ENCODE measurements around the gene RGR.

The RGR gene

DNA sequence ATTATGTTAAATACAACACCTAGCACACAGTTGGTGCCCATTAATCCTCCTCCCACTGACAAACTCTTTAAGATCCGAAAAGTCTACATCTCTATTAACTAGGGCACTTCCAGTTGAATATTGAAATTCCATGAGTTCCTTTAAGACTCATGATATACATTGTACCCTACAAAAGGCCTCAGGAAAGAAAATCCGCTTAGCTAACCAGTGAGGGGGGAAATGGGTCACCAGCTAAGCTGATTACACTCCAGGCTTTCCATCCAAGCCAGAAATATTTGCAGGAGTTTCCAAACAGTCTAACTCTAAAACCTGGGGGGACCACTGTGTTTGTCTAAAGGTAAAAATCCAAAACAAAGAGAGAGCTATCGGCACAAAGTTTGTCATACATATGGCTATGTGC lies 18.2 kb upstream of the RGR start:
- no peak overlapping the region for H3K4me3 ChIP-seq (ENCODE audit: control insufficient read depth, low read depth, low read length)
- DNase-seq (ENCODE audit: low read depth): no peak
- TF ChIP-seq, protein P1, sequence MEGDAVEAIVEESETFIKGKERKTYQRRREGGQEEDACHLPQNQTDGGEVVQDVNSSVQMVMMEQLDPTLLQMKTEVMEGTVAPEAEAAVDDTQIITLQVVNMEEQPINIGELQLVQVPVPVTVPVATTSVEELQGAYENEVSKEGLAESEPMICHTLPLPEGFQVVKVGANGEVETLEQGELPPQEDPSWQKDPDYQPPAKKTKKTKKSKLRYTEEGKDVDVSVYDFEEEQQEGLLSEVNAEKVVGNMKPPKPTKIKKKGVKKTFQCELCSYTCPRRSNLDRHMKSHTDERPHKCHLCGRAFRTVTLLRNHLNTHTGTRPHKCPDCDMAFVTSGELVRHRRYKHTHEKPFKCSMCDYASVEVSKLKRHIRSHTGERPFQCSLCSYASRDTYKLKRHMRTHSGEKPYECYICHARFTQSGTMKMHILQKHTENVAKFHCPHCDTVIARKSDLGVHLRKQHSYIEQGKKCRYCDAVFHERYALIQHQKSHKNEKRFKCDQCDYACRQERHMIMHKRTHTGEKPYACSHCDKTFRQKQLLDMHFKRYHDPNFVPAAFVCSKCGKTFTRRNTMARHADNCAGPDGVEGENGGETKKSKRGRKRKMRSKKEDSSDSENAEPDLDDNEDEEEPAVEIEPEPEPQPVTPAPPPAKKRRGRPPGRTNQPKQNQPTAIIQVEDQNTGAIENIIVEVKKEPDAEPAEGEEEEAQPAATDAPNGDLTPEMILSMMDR (IDR thresholded peaks at IDR 0.05; ENCODE audit: control insufficient read depth, insufficient read depth, low read depth, low read length, missing control alignments): no peak

DNA sequence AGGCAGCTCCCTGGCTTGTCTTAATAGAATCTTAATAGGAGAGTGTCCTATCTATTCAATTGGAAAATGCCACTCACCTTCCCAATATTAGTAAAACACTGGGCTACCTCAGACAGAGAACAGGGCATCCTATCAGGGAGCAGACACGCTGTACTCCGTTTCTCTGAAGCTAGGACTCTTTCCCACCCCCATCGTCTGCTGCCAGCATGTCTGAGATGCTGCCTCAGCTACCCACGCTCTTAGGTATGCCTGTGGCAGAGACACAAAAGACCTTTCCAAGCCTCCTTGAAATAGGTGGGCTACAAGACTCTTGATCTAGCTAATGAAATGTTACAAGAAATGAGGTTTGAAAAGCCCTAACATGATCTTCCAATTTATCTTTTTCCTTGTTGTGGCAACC lies 17.0 kb upstream of the RGR start:
- H3K4me3 ChIP-seq (ENCODE audit: control insufficient read depth, low read depth, low read length): no peak overlapping the region
- no peak for DNase-seq (ENCODE audit: low read depth)
- TF ChIP-seq, protein P1 (IDR thresholded peaks at IDR 0.05; ENCODE audit: control insufficient read depth, insufficient read depth, low read depth, low read length, missing control alignments): no peak

DNA sequence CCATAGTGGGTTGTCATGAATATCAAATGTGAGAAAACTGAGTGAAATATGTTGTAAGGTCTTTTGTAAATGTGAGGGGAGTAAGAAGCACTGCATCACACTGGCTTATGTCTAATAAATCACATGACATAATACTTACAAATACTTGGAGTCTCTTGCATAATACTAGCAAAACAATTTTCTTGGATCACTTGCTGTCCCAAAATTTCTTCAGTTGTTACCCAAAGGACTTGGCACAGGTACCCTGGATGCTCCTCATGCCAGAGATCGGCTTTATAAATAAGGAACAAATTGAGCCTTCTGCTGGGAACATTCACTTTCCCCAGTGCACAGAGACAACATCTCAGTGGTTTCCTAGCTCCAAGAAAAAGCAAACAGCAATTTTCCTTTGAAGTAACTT lies 14.5 kb upstream of the RGR start:
- H3K4me3 ChIP-seq (ENCODE audit: control insufficient read depth, low read depth, low read length): no peak overlapping the region
- no peak for DNase-seq (ENCODE audit: low read depth)
- TF ChIP-seq, protein P1 (IDR thresholded peaks at IDR 0.05; ENCODE audit: control insufficient read depth, insufficient read depth, low read depth, low read length, missing control alignments): no peak

DNA sequence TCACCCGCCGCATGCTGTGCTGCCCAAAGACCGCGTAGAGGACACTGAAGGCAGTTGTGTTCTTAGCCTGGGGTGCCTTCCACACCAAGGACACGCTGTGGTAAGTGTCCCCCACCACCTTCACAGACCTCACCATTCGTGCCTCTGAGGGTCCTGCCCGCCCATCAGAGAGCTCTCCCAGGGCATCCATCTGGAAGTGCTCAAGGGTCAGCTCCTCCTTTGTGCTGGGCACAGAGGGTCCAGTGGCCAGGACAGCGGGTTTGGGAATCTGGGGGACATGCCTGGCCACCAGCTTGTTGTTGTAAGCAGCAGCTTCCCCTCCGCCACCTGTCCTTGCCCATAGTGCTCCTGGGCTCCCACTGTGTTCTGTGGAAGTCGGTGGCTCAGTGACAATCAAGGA lies 12.5 kb upstream of the RGR start:
- DNase-seq (ENCODE audit: low read depth): no peak
- TF ChIP-seq, protein P1 (IDR thresholded peaks at IDR 0.05; ENCODE audit: control insufficient read depth, insufficient read depth, low read depth, low read length, missing control alignments): no peak
- H3K4me3 ChIP-seq (ENCODE audit: control insufficient read depth, low read depth, low read length): no peak overlapping the region

DNA sequence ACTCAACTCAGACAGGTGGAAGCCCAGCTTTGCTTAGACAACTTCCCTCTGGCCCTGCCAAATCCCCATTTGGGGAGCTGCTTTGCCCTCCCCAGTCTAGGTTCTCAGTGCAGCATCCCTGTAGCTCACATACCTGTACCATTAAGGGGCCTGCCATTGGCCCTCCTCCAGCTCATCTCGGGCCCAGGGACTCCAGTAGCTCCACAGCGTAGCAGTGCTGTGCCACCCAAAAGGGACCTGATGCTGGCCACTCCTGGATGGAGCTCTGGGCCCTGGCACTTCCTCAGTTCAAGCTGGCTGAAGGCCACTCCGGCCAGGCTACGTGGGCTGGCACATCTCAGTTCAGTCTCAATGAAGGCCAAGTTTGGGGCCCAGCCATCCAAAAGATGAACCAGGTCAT lies 10.9 kb upstream of the RGR start:
- H3K4me3 ChIP-seq (ENCODE audit: control insufficient read depth, low read depth, low read length): no peak overlapping the region
- DNase-seq (ENCODE audit: low read depth): no peak
- TF ChIP-seq, protein P1 (IDR thresholded peaks at IDR 0.05; ENCODE audit: control insufficient read depth, insufficient read depth, low read depth, low read length, missing control alignments): no peak

DNA sequence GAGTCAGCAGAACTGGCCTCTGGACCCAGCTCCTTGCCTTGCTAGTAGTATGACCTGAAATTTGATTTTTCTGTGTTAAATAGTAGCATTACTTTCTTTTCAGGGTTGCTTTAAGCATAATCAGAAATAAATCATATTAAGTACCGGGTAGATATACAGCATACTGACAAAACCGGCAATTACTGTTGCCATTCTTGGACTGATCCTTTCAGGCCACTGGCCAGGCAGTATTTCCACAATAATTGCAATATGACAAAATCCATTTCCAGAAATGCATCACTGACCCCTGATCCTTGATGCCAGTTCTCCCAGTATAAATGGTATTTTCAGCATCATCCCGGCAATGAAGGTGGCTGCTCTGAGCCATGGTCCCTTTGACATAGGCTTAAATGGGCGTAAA lies 10.4 kb upstream of the RGR start:
- H3K4me3 ChIP-seq (ENCODE audit: control insufficient read depth, low read depth, low read length): no peak overlapping the region
- no peak for DNase-seq (ENCODE audit: low read depth)
- TF ChIP-seq, protein P1 (IDR thresholded peaks at IDR 0.05; ENCODE audit: control insufficient read depth, insufficient read depth, low read depth, low read length, missing control alignments): no peak

DNA sequence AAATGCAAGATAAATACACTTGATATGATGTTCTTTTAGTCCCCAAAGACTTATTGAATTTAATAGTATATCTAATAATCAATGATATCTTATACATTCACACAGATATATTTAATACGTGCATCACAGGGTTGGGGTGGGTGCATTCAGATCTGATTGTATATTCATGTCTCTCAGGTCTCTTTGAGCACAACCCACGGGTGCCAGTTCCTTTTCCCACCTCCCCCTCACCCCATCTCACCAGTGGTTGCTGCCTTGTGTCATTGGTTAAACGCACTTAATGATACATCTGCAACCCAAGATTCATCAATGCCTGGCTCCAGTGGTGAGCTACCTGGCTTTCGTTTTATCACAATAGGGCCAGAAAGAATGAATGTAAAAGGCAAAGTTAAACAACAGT lies 9.8 kb upstream of the RGR start:
- TF ChIP-seq, protein P1 (IDR thresholded peaks at IDR 0.05; ENCODE audit: control insufficient read depth, insufficient read depth, low read depth, low read length, missing control alignments): no peak
- no peak overlapping the region for H3K4me3 ChIP-seq (ENCODE audit: control insufficient read depth, low read depth, low read length)
- DNase-seq (ENCODE audit: low read depth): no peak
